Liver (tissue), 9 donors: ENCODE results near the gene CRTC2. TPM values are rescaled to one million over a fixed set of nuclear protein-coding genes. Genes with fewer than 3 reads are reported as not detected.

Experiments used
- DNase-seq: peaks from one replicate; pipeline ENCODE4 v3.0.0-alpha.2; 2017; ENCODE audit warnings: low spot score
- H3K27ac ChIP-seq, 2 donors: one replicate each; pipeline ENCODE4 v1.7.0; 2013; ENCODE audit warnings: inconsistent platforms in 2 of 2, low read length in 2 of 2, control low read depth in 1 of 2, low read depth in 1 of 2, mild to moderate bottlenecking in 1 of 2
- H3K27me3 ChIP-seq, 4 donors: one replicate each; pipeline versions ENCODE4 v1.6.1 to v1.7.0; 2013; ENCODE audit warnings: low read length in 3 of 4, inconsistent platforms in 1 of 4, mild to moderate bottlenecking in 1 of 4, moderate library complexity in 1 of 4; ENCODE audit not compliant: control insufficient read depth in 4 of 4, insufficient read depth in 4 of 4
- H3K36me3 ChIP-seq, 4 donors: one replicate each; pipeline versions ENCODE4 v1.6.1 to v1.7.0; 2013; ENCODE audit warnings: low read length in 3 of 4, mild to moderate bottlenecking in 3 of 4, low read depth in 1 of 4, moderate library complexity in 1 of 4; ENCODE audit not compliant: control insufficient read depth in 4 of 4, insufficient read depth in 3 of 4
- H3K4me1 ChIP-seq, 4 donors: one replicate each; pipeline versions ENCODE4 v1.6.1 to v1.7.0; 2013; ENCODE audit warnings: low read length in 3 of 4, mild to moderate bottlenecking in 3 of 4, moderate library complexity in 1 of 4; ENCODE audit not compliant: control insufficient read depth in 4 of 4, insufficient read depth in 4 of 4
- H3K4me3 ChIP-seq, 3 donors: one replicate each; pipeline versions ENCODE4 v1.6.1 to v1.7.0; 2013; ENCODE audit warnings: low read length in 3 of 3, control low read depth in 1 of 3, low read depth in 1 of 3, mild to moderate bottlenecking in 1 of 3
- H3K9ac ChIP-seq, 2 donors: one replicate each; pipeline ENCODE4 v1.7.0; 2013; ENCODE audit warnings: low read length in 2 of 2, mild to moderate bottlenecking in 2 of 2, moderate library complexity in 2 of 2, control low read depth in 1 of 2, low read depth in 1 of 2
- H3K9me3 ChIP-seq, 4 donors: one replicate each; pipeline versions ENCODE4 v1.6.1 to v1.7.0; 2013; ENCODE audit warnings: low read length in 3 of 4; ENCODE audit not compliant: control insufficient read depth in 4 of 4
- FOXA1 ChIP-seq: IDR thresholded peaks from 2 replicates; pipeline ENCODE4 v1.6.1; 2016; ENCODE audit warnings: antibody characterized with exemption
- FOXA2 ChIP-seq: IDR thresholded peaks from 2 replicates; pipeline ENCODE4 v1.6.1; 2016; ENCODE audit warnings: antibody characterized with exemption
- GABPA ChIP-seq, 2 donors: IDR thresholded peaks in 1 of 2; conservative IDR thresholded peaks in 1 of 2; 2 replicates each; pipeline ENCODE4 v1.6.1; 2016; ENCODE audit warnings: antibody characterized with exemption in 2 of 2, mild to moderate bottlenecking in 1 of 2, moderate library complexity in 1 of 2
- HNF4A ChIP-seq, 2 donors: conservative IDR thresholded peaks; 2 replicates each; pipeline ENCODE4 v1.6.1; 2016; ENCODE audit warnings: antibody characterized with exemption in 2 of 2, mild to moderate bottlenecking in 2 of 2
- HNF4G ChIP-seq: IDR thresholded peaks from 2 replicates; pipeline ENCODE4 v1.6.1; 2016; ENCODE audit warnings: antibody characterized with exemption
- JUND ChIP-seq, 2 donors: IDR thresholded peaks; 2 replicates each; pipeline ENCODE4 v1.6.1; 2016; ENCODE audit warnings: antibody characterized with exemption in 2 of 2
- RAD21 ChIP-seq, 2 donors: IDR thresholded peaks; 2 replicates each; pipeline ENCODE4 v1.6.1; 2016; ENCODE audit warnings: antibody characterized with exemption in 2 of 2, mild to moderate bottlenecking in 2 of 2
- SP1 ChIP-seq: IDR thresholded peaks from 2 replicates; pipeline ENCODE4 v1.6.1; 2018; ENCODE audit warnings: antibody characterized with exemption, mild to moderate bottlenecking
- TAF1 ChIP-seq: conservative IDR thresholded peaks from 2 replicates; pipeline ENCODE4 v1.6.1; 2016; ENCODE audit warnings: antibody characterized with exemption, mild to moderate bottlenecking
- YY1 ChIP-seq: IDR thresholded peaks from 2 replicates; pipeline ENCODE4 v1.6.1; 2016; ENCODE audit warnings: antibody characterized with exemption, mild to moderate bottlenecking
- whole genome bisulfite sequencing: extraction: QIAGEN DNeasy Blood & Tissue Kit; methylation state at CpG from one replicate; pipeline ENCODE4 v1.1.7; 2013; 5-methylcytosine and 5-hydroxymethylcytosine counted together
- polyA plus RNA-seq, 2 donors: library from polyadenylated mRNA; stranded (reverse) in 1 of 2; unstranded in 1 of 2; fragments of 200-250 nt in 1 of 2; fragments of >200 nt in 1 of 2; fragmentation: Nextera tagmentation in 1 of 2; extraction: Ambion mirVana in 1 of 2; gene quantifications; one replicate each; pipeline versions ENCODE4 v1.2.1 to v1.2.3, GENCODE V29; 2013 to 2015
- total RNA-seq, 2 donors: library from RNA; depleted of rRNA; stranded (reverse); fragments of >200 nt; gene quantifications; one replicate each; pipeline ENCODE4 v1.2.3, GENCODE V29; 2014
- TF ChIP-seq, protein P1 (sequence below): IDR thresholded peaks from 2 replicates; pipeline ENCODE4 v1.6.1; 2016; ENCODE audit warnings: antibody characterized with exemption
- TF ChIP-seq, protein P2 (sequence below): IDR thresholded peaks from 2 replicates; pipeline ENCODE4 v1.6.1; 2016; ENCODE audit warnings: antibody characterized with exemption
- TF ChIP-seq, protein P3 (sequence below): IDR thresholded peaks from 2 replicates; pipeline ENCODE4 v1.6.1; 2016; ENCODE audit warnings: antibody characterized with exemption
- TF ChIP-seq, protein P4 (sequence below): fragments of 150-350 bp; IDR thresholded peaks from 2 replicates; pipeline ENCODE4 v1.5.1; 2017; ENCODE audit warnings: improper control_type of control experiment, low read depth, low read length; ENCODE audit not compliant: missing input control
- donor health status: healthy.
- donor health status: healthy.
- donor health status: healthy.
- donor health status: healthy.
- donor health status: healthy.

Gene CRTC2
- total and polyA plus RNA-seq, 4 donors = 4.9 to 14.9 (median 8.2) TPM

DNA sequence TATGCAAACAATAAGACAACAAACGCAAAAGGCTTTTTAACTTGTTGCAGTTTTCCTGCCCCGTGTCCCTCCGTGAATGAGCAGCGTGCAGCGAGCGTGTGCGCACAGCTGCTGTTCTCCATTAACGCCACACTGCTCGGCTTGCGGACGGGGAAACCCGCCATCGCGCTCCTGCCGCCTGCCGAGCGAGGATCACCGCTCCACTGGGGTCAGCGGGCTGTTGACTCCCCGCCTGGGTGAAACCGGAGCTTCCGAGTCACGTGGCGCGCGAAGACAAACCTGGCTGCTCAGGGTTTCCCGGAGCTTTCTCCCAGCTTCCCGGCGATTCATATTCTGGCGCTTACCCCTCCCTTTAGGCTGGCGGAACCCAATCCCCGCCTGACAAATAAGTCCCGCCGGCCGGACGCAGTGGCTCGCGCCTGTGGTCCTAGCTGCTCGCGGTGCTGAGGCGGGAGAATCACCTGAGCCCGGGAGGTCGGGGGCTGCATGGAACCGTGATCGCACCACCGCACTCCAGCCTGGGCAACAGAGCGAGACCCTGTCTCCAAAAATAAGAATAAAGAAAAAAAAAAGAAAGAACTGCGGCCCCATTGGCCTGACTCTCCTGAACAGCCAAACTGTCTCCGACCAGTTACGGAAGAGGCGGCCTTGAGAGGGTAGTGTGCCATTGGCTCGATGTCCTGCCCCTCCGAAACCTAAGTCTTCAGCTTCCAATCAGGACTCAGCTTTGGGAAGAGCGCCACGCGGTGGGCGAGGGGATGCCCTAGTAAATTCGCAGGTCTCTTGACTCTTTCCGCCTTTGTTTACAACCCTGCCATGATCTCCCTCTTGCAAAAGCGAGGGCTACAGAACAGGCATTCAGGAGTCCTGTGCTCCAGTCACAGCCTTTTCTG is 8.9 kb upstream of the CRTC2 start, which contains the start of gene CREB3L4 (continued):
- TF ChIP-seq JUND (IDR thresholded peaks at IDR 0.05) (peak; percentile 12 to 27), YY1 (peak; percentile 94), GABPA (IDR thresholded peaks at IDR 0.05 in 1 of 2, conservative IDR thresholded peaks at IDR 0.05 in 1 of 2) (peak in 1 of 2 donors; percentile 80), SP1 (peak; percentile 86)
- TF ChIP-seq, protein P1, sequence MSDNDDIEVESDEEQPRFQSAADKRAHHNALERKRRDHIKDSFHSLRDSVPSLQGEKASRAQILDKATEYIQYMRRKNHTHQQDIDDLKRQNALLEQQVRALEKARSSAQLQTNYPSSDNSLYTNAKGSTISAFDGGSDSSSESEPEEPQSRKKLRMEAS = peak; percentile 56

DNA sequence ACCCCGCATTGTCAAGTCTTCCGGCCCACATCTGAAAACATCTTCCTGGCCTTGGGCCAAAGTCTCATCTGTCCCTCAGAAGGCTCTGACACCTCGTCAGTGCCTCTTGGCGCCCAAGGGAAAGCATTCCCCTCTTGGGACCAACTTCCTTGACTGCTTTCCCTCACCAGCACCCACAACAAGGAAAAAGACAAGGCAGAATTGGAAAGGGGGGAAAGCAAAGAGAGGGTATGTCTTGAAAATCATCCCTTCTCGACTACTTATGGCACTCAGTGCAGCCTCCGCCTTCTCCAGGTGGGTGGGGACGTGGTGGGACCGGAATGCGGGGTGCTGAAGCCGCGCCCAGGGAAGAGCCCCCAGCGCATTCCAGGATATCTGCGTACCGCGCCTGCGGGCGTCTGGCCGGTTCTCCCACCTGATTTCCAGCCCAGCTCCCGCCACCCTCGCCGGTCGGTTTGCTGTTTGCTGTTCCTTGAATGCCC is 5.5 kb upstream of the CRTC2 start:
- Histone ChIP-seq H3K4me3 (peak overlapping the region; percentile 69 to 81 (median 75)), H3K36me3 (peaks cover 0 to 8% (median 1%) of the 10 kb centered on the region in 4 donors), H3K27me3 (no peaks in the 10 kb centered on the region), H3K27ac (peak overlapping the region; percentile 94 to 95), H3K4me1 (peaks cover 9 to 50% (median 36%) of the 10 kb centered on the region in 4 donors), H3K9me3 (no peaks in the 10 kb centered on the region), H3K9ac (peak overlapping the region; percentile 70 to 72)
- DNase-seq = peak; percentile 61
- TF ChIP-seq, protein P2, sequence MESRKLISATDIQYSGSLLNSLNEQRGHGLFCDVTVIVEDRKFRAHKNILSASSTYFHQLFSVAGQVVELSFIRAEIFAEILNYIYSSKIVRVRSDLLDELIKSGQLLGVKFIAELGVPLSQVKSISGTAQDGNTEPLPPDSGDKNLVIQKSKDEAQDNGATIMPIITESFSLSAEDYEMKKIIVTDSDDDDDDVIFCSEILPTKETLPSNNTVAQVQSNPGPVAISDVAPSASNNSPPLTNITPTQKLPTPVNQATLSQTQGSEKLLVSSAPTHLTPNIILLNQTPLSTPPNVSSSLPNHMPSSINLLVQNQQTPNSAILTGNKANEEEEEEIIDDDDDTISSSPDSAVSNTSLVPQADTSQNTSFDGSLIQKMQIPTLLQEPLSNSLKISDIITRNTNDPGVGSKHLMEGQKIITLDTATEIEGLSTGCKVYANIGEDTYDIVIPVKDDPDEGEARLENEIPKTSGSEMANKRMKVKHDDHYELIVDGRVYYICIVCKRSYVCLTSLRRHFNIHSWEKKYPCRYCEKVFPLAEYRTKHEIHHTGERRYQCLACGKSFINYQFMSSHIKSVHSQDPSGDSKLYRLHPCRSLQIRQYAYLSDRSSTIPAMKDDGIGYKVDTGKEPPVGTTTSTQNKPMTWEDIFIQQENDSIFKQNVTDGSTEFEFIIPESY = no peak
- TF ChIP-seq YY1 (no peak), SP1 (no peak), TAF1 (no peak), JUND (IDR thresholded peaks at IDR 0.05) (no peak), HNF4G (no peak), FOXA2 (no peak), FOXA1 (no peak), GABPA (IDR thresholded peaks at IDR 0.05 in 1 of 2, conservative IDR thresholded peaks at IDR 0.05 in 1 of 2) (no peak), HNF4A (conservative IDR thresholded peaks at IDR 0.05) (no peak), RAD21 (IDR thresholded peaks at IDR 0.05) (no peak)
- TF ChIP-seq, protein P3, sequence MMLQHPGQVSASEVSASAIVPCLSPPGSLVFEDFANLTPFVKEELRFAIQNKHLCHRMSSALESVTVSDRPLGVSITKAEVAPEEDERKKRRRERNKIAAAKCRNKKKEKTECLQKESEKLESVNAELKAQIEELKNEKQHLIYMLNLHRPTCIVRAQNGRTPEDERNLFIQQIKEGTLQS = no peak
- TF ChIP-seq, protein P4, sequence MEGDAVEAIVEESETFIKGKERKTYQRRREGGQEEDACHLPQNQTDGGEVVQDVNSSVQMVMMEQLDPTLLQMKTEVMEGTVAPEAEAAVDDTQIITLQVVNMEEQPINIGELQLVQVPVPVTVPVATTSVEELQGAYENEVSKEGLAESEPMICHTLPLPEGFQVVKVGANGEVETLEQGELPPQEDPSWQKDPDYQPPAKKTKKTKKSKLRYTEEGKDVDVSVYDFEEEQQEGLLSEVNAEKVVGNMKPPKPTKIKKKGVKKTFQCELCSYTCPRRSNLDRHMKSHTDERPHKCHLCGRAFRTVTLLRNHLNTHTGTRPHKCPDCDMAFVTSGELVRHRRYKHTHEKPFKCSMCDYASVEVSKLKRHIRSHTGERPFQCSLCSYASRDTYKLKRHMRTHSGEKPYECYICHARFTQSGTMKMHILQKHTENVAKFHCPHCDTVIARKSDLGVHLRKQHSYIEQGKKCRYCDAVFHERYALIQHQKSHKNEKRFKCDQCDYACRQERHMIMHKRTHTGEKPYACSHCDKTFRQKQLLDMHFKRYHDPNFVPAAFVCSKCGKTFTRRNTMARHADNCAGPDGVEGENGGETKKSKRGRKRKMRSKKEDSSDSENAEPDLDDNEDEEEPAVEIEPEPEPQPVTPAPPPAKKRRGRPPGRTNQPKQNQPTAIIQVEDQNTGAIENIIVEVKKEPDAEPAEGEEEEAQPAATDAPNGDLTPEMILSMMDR = no peak
- TF ChIP-seq, protein P1 = no peak
- WGBS = 3% methylated on average over 22 of the region's 22 CpGs
